Activated T-cell treated with anti-CD3 and anti-CD28 coated beads, Interleukin-2, amount 50 U/mL, for 48 hours (primary cell): ENCODE measurements around the gene FRMD4A.

ENCODE experiments used
- DNase-seq, 2 experiments: peaks; one replicate each; pipeline ENCODE4 v3.0.0-alpha.2; 2020

Gene FRMD4A

DNA sequence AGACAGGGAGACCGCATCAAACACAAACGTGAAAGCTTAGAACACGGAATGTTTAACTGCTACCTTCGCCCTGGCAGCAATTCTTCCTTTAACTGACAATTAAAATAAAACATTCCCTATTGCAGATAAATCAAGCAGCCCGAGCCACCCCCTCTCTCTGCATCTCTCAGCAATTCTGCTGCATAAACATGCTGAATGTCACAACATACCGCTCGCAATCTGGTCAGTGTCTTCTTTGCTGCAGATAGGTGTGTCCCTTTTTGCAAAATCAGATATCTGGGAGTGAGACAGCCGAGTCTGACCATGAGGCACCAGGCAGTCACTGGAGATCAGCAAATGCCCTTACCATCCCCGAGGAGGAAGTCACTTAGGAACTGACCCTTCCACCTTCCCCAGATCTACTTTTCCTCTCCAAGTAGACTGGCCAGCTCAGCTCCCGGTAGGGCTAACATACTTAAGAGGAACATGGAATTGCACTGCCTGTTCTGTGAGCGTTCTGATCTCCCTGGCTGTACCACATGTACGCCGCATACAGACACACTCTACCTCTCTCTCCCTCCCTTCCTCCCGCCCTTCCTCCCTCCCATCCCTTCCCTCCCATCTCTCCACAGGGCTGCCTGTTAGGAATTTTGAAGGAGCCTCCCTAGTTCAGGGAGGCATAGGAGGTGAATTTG lies at the start of gene FRMD4A:
TSS of gene FRMD4A (minus strand) at position 537 of the 674 bp plus-strand sequence.
- no peak for DNase-seq

DNA sequence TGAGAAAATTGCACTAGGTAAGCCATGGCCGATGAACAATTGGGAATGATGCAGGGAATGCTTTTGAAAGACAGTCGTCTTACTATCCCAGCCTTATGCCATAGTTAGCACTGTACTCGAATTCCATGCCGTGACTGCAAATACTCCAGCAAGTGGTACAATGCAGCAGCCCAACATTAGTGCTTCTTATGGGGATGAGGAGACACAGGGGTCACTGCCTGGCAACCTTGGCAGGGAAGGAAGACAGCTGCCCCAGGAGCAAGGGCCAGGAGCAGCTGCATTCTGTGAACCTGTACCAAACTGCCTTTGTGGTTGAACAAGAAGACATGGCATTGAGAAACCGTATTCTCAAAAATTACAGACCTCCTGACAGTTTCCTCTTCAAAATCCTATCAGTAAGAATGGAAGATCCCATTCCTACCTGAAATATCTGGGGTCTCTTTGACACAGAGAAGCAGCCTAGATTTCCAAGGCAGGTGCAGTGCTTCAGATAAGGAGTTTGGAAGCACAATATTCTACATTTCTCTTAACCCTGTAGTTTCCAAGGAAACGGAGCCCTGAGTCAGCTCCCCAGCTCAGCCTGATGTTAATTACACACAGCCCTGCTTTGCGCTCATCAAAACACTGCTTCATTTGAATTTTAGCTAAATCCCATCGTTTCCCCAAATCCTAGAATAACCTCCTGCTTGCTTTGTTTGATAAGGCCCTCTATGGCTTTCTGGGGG lies 49.0 kb upstream of the FRMD4A start:
- DNase-seq, result no peak

DNA sequence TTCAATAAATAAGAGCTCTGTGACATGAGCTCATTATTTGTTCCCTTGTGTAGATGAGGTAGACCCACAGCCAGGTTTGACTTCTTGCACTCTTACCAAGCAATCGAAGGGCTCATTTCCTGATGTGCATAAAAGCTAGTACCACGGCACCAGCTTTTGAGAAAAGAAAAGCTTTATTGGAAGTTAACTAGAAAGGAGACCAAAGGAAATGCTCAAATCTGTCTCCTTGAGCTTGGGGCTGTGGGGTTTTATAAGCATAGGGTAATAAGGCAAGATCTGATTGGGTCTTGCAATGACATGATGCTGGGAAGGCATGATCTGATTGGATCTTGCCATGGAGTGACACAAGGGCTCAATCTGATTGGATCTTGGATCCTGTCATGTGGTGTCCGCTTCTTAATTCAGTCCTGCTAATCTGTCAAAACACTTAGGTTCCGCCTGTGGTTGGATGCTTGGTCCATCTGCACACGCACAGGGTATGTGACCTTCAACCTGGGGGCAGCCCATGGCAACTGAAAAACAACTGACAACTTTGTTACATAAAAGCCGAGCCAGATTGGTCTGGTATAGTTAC lies 47.8 kb upstream of the FRMD4A start:
- no peak for DNase-seq

DNA sequence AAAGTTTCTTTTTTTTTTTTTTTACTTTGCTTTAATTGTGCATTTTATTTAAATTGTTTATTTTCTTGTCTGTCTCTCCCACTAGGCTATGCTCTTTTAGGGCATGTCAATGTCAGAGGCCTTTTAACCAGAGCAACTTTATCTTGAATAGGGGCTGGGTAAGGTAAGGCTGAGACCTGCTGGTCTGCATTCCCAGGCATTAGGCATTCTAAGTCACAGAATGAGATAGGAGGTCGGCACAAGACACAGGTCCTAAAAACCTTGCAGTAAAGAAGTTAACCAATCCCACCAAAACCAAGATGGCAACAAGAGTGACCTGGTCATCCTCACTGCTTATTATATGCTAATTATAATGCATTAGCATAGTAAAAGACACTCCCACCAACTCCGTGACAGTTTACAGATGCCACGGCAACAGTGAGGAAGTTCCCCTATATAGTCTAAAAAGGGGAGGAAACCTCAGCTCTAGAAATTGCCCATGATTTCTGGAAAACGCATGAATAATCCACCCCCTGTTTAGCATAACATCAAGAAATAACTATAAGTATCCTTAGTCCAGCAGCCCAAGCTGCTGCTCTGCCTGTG lies 47.0 kb upstream of the FRMD4A start:
- no peak for DNase-seq

DNA sequence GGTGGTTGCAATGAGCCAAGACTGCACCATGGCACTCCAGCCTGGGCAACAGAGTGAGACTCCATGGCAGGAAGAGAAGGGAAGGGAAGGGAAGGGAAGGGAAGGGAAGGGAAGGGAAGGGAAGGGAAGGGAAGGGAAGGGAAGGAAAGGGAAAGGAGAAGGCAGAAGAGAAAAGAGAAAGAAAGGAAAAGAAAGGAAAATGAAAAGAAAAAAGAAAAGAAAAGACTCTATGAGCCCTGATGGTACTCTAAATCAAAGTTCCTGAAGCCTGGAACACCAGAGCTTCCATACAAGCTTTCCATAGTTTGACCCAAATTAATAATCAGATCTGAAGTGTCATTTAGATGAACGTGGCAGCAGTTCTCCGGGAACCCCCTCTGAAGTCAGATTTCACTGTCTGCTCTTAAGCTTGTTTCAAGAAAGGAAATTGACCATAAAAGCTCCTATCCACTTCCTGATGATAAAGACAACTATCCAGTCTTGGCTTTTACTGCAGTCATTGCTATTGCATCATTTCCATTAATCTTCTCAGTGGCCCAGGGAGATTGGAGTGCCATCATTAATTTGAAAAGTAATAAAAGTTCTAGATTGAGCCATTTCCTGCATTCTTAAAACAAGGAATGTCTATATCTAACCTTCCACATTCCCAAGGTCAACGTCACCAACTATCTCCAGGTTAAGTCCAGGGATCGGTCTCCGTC lies 44.2 kb upstream of the FRMD4A start:
- DNase-seq, result no peak

DNA sequence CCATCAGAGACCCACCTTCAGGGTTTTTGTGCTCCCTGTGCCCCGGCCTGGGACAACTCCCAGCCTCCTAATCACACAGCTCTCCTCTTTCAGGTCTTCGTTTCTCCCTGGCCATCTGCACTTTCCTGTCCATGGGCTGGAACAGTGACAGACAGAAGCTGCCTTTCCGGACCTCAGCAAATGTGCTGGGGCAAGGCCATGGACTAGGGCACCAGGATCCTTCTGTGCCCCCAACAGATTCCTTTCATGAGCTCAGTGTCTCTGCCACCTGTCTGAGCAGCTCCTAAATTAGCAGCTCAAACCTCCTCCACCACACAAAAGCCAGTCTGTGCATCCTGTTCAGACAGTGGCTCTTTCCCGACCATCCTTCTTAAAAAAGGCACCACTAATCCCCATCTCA lies 41.9 kb upstream of the FRMD4A start:
- DNase-seq, result no peak

DNA sequence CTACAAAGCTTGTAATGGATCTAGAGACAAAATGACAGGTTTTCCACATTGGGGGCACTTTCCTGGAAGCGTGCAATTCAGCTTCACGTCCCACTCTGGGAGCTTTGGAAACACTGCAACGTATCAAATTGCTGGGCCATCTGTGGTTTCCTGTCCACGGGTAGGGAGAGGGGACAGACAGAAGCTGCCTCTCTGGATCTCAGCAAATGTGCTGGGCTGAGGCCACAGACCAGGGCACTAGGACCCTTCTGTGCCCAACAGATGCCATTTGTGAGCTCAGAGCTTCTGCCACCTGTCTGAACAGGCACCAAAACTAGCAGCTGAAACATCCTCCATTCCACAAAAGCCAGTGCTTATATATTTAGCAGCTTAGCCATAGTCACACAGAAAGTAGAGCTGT lies 40.9 kb upstream of the FRMD4A start:
- DNase-seq, result no peak

DNA sequence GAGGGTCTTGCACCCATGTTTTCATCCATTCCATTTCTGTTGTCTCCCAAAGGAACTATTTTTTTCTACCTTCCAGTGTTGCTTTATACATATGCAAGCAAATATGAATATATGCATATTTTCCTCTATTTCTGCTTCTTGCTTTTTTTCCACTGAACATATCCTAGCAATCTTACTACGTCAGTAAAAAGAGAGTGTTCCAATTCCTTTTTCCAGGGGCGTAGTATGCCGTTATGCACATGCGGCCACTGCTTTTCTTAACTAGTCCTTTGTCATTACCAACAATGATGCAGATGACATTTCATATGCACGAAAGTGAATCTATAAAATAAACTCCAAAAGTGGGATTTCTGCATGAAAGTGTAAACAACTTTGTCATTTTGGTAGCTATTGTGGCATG lies 40.2 kb upstream of the FRMD4A start:
- no peak for DNase-seq

DNA sequence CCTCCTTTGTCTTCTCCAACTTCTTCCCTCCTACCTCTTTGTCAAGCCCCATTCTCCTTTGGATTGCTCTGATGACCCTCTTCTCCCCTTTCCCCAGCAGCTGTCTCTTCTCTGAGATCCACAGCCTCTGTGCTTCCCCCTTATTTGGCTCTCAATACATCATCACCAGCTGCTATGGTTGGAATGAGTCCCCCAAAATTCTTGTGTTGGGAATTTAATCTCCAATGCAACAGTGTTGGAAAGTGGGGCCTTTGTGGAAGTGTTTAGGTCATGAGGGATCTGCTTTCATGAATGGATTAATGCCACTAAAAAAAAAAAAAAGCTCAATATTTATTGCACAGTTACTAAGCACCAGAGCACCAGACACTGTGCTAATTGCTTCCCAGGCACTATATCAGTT lies 39.2 kb upstream of the FRMD4A start:
- DNase-seq, result no peak

DNA sequence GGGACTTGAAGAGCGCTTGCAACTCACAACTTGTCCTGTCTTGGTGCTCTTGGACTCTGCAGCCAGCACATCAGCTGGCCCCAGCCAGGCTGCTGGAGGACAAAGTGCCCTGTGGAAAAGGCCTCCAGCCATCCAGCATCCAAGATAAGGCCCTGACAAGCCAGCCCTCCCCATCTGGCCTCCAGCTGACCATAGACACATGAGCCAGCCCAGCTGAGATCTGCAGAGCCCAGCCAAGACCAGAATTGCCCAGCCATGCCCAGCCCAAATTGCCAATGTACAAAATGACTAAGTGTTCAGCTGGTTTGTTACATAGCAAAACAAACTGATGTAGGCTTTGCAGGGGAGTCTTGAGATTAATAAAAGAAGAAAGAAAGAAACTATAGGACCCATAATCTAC lies 36.0 kb upstream of the FRMD4A start:
- DNase-seq, result no peak

DNA sequence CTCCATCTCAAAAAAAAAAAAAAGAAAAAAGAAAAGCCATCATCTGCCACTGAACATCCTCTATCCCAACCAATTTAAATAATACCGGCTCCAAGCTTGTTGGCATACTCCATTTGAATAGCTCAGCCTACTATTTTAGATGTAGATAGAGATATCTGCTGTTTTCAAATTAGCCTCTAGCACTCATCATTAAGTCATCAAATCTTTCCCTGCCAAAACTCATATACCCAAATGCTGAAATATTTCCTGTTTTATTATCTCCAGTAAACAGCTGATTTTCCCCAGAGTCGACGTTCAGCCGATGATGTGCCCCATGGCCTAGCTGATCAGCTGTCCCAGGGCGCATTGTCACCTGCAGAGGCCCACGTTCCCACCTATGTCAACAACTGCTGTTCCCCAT lies 34.5 kb upstream of the FRMD4A start:
- DNase-seq, result no peak

DNA sequence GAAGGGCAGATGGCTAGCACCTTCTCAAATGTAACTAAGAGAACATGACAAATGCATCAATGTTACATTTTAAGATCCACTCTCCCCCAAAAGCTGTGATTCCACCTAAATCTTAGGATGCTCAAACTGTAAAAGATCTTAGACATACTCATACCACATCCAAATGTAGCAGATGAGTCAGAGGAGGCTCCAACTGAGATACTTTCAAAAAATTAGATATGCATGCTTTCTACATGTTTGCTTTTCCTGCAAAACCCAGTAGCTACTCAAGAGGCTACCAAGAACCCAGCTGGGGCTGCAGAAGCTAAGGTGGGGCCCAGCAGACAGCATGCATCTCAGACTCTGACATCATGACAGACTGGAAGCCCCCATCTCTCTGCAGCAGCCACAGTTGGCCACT lies 31.4 kb upstream of the FRMD4A start:
- DNase-seq, result no peak

DNA sequence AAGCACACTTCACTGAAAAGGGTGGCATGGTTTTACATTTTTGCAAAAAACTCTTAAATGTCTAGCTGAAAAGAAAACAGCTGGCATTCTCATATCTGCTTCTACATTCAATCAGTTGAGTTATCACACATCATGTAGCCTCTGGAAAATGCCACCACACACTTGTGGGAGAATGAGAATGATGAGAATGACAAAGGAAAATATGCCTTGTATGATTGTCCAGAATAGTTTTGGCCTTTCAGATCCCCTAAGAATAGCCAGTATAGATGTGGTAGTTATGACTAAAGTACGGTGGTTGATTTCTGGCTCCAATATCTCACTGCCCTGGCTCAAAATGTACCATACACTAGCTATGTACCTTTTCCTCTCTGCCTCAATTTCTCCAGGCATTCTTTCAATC lies 30.2 kb upstream of the FRMD4A start:
- DNase-seq, result no peak

DNA sequence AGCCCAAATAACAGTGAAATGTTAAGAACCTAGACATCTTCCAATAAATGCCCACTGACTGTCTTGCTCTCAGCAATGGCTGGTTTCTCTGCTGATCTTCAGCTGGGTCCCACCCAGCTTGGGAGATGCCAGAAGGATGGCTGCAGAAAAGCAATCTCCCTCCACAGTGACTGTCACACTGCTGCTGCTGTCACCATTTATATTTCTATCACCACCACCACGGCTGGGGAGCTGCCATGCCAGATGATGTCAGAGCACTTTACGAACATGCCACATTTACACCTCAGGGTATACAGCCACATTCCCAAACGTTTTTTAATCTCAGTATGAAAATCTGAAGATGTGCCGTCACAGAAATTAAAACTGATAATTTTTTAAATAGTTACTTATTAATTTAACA lies 29.8 kb upstream of the FRMD4A start:
- no peak for DNase-seq

DNA sequence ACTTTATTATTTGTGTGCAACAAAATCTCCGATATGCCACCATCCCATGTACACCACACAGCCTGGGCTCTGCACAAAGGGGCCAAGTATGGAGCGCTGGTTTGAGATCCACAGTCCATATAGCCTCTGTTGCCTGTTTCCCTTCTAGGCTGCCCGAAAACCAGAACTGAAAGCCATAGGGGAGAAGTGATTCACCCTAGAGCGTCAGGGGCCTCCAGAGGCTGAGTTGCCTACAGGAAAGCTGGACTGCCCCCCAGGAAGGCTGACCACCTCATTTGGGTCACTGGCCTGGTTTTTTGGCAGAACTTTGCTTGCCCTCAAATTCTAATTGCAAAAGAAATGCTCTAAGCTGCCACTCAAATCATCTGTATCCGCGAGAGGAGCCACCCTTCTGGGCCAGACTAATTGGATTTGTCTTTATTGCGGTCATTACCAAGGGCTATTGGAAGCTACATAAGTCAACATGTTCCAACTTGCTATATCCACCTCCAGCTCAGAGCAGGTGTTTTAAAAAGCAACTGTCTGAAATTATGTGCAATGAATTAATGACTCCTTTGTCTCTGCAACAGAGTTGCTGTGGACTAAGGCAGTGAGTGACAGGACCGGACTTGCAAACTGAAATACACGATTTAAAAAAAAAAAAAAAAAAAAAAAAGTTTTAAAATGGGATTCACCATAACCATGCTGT lies 28.3 kb upstream of the FRMD4A start:
- DNase-seq, result no peak

DNA sequence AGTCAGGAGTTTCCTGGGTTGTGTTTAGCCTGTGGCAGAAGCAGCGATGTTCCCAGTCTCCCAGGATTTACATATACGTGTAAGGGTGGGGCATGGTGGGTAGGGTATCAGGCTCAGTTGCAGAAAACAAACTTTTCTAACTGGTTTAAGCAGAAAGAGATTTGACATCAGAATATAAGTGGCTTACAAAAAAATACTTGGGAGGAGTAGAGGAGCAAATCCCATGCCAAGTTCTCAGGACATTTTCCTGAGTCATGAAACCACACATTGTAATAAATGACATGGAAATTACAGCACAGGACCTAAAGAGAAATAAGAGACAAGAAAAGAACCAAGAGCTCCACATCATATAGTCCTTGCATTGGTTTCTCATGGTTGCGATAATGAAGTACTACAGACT lies 26.2 kb upstream of the FRMD4A start:
- DNase-seq, result no peak

DNA sequence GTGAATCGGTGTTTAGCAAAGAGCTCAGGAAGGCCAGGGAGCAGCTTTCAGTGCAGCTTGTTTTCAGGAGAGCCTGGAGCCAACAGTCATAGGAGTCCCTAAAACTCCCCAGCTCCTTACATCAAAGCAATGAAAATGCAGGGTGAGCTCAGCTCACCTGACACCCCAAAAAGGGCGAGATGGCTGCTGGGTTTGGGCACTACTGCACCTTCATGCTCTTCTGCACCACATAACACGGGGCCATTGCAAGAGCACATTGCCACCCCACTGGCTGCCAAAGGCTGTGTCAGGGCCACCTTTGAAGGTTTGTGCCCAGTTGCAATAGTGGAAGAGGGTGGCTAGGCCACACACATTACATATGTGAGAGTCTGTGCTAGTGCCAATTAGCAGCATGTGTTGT lies 25.0 kb upstream of the FRMD4A start:
- DNase-seq, result no peak

DNA sequence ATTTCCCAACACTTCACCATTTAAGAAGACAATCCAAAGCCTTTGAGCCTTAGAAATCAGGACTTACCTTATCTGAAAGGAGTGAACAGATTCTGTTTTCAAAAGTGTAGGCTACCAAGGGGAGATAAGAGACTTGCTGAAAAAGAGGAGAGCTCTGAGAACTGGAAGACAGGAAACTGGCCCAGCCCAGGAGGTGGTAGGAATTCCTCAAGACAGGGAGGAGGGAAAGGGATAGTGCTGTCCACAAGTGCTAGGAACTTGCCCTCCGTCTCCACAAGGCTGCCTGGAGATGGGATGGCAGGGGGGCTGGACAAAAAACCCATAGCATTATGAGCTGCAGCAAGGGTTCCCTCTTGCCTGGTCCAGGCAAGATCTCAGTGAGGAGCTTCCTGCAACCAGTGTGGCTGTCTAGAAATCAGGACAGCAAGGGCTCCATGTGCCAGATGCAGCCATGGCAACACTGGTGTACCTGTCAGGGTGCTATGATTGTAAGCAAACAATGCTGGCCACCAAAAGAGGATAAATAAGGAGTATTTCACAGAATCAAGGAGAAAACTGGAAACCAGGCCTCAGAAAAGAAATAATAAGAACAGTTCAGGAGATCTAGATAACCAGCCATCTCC lies 22.7 kb upstream of the FRMD4A start:
- no peak for DNase-seq

DNA sequence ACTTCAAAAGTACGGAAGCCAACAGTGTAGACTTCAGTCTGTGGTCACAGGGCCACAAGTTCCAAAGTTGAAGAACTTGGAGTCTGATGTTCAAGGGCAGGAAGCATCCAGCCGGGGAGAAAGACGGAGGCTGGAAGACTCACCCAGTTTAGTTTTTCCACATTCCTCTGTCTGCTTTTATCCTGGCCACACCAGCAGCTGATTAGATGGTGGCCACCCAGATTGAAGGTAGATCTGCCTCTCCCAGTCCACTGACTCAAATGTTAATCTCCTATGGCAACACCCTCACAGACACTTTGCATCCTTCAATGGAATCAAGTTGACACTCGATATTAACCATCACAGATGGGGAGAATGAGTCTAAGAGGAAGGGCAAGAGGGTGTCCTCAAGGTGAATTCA lies 19.3 kb upstream of the FRMD4A start:
- DNase-seq, result no peak

DNA sequence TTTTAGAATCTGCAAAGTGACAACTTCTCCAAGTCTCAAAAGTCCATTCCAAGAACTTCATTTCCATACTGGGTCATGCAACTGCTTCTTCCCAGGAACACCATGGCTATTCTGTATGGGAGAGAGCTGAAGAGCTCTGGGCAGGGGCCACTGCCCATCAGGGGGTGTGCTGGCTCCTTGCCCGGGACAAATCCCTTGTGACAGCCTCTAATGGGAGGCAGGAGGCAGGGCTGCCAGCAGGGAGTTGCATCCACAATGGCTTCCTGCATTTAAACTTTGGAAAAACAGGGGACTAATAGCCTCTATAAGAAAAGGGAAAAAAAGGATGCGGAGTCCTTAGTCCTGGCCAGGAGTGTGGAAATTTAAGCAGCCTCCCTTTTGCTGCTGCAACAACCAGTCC lies 18.4 kb upstream of the FRMD4A start:
- no peak for DNase-seq

DNA sequence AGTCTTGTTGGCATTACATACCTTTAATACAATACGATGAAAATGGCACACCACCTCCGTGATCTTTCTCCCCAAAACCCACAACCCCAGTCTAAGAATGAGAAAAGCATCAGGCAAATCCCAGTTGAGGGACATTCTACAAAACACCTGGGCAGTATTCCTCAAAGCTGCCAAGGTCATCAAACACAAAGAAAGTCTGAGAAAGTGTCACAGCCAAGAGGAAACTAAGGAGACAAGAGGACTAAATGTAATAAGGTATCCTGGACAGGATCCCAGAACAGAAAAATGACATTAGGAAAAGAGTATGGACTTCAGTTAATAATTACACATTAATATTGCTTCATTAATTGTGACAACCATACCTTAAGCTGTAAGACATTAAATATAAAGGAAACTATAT lies 14.5 kb upstream of the FRMD4A start:
- DNase-seq, result no peak

DNA sequence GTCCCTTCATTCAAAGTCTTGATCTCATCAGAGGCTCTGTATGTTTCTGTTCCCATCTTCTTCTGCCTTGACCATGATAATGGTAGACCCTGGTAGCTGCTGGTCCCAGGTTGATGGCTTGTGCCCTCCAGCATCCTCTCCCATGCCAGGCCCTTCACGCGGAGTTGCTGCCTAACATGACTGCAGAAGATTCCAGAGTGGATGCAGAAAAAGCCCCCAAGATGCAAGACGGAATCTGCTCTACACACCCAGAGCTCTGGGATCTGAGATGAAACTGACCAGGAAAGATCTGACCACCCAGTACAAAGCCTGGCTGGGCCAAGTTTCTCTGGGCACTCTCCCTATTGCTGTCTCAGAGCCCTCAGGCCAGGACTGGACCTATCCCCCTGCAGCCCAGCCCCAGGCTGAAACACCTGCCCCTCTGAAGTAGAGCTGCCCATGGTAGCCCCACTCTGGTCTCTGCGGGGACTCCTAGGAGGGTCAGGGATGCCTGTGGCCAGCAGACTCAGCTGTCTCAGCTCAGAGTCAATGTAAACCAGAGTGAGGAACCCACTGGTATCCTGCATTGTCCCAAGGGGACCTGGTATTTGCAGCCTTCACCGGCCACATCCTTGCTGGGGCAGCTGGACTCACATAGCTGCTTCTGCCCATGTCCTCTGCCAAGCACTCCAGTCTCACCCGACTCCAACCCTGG lies 9.5 kb upstream of the FRMD4A start:
- no peak for DNase-seq
